GM23338 (cell line): ENCODE data around the gene SNRPD3. TPM values are rescaled to one million over a fixed set of nuclear protein-coding genes. Genes with fewer than 3 reads are reported as not detected.

Source experiments
- ATAC-seq: fragments of 200-7000 bp; cut with Tn5 transposase; 3 replicates; pipeline ENCODE4 v1.9.1; 2020
- DNase-seq: peaks from one replicate; pipeline ENCODE4 v3.0.0-alpha.2; 2015; ENCODE audit warnings: low spot score
- H2AFZ ChIP-seq: fragments of 200-600 bp; sonication (generic); 2 replicates; pipeline ENCODE4 v1.8.0; 2016; ENCODE audit warnings: antibody characterized with exemption, mild to moderate bottlenecking, moderate library complexity
- H3F3A ChIP-seq: fragments of 200-600 bp; sonication (generic); replicated peaks from 2 replicates; pipeline ENCODE4 v1.8.0; 2017; ENCODE audit warnings: antibody characterized with exemption, mixed run types, low read depth
- H3K27ac ChIP-seq: fragments of 200-600 bp; sonication (generic); 2 replicates; pipeline ENCODE4 v1.6.1; 2016; ENCODE audit warnings: low read depth
- H3K27me3 ChIP-seq: fragments of 200-600 bp; sonication (generic); 2 replicates; pipeline ENCODE4 v1.8.0; 2016; ENCODE audit warnings: mild to moderate bottlenecking, mixed run types, moderate library complexity; ENCODE audit not compliant: insufficient read depth
- H3K36me3 ChIP-seq: fragments of 200-600 bp; sonication (generic); 2 replicates; pipeline ENCODE4 v1.8.0; 2016; ENCODE audit warnings: mild to moderate bottlenecking; ENCODE audit not compliant: insufficient read depth
- H3K4me1 ChIP-seq: fragments of 200-600 bp; sonication (generic); 2 replicates; pipeline ENCODE4 v1.8.0; 2016; ENCODE audit warnings: mild to moderate bottlenecking, moderate library complexity; ENCODE audit not compliant: insufficient read depth
- H3K4me2 ChIP-seq: fragments of 200-600 bp; sonication (generic); 2 replicates; pipeline ENCODE4 v1.7.1; 2017; ENCODE audit warnings: mixed run types
- H3K4me3 ChIP-seq: fragments of 200-600 bp; sonication (generic); 2 replicates; pipeline ENCODE4 v1.6.1; 2016; ENCODE audit warnings: mixed run types
- H3K79me2 ChIP-seq: fragments of 200-600 bp; sonication (generic); replicated peaks from 2 replicates; pipeline ENCODE4 v1.8.0; 2017; ENCODE audit warnings: mild to moderate bottlenecking; ENCODE audit not compliant: insufficient read depth
- H3K9me2 ChIP-seq: fragments of 200-600 bp; sonication (generic); 2 replicates; pipeline ENCODE4 v1.8.0; 2017; ENCODE audit not compliant: insufficient read depth
- H4K20me1 ChIP-seq: fragments of 200-600 bp; sonication (generic); replicated peaks from 2 replicates; pipeline ENCODE4 v1.8.0; 2017; ENCODE audit warnings: mild to moderate bottlenecking; ENCODE audit not compliant: insufficient read depth
- H3K27ac Mint-ChIP-seq: 2 replicates; pipeline ENCODE4 v1.8.0; 2020; ENCODE audit warnings: inconsistent platforms, mild to moderate bottlenecking, moderate library complexity, mixed read lengths
- H3K27me3 Mint-ChIP-seq: 3 replicates; pipeline ENCODE4 v1.8.0; 2022; ENCODE audit warnings: low read depth, mild to moderate bottlenecking, moderate library complexity, mixed read lengths, inconsistent platforms; ENCODE audit not compliant: insufficient read depth, poor library complexity
- H3K36me3 Mint-ChIP-seq: 3 replicates; pipeline ENCODE4 v1.8.0; 2021; ENCODE audit warnings: low read depth, mild to moderate bottlenecking, inconsistent platforms, moderate library complexity, mixed read lengths
- H3K4me1 Mint-ChIP-seq: 3 replicates; pipeline ENCODE4 v1.8.0; 2020; ENCODE audit warnings: mild to moderate bottlenecking, inconsistent platforms, mixed read lengths
- H3K4me3 Mint-ChIP-seq: 3 replicates; pipeline ENCODE4 v1.8.0; 2021; ENCODE audit warnings: moderate library complexity, mild to moderate bottlenecking, inconsistent platforms, mixed read lengths
- H3K9me3 Mint-ChIP-seq: 3 replicates; pipeline ENCODE4 v1.8.0; 2020; ENCODE audit warnings: moderate library complexity, mild to moderate bottlenecking, inconsistent platforms, mixed read lengths
- CREB1 ChIP-seq: fragments of 250-450 bp; sonication (Bioruptor Pico); IDR thresholded peaks from 2 replicates; pipeline ENCODE4 v1.5.0; 2020; ENCODE audit warnings: low read depth, mild to moderate bottlenecking, moderate library complexity
- CTCF ChIP-seq, 2 experiments: fragments of 200-600 bp in 1 of 2; sonication (generic) in 1 of 2; conservative IDR thresholded peaks; 2 replicates each; pipeline versions ENCODE4 v1.5.1 to v1.6.1; 2016 to 2017; ENCODE audit warnings: antibody characterized with exemption in 2 of 2, low read depth in 2 of 2, mild to moderate bottlenecking in 2 of 2, moderate library complexity in 1 of 2
- EZH2 ChIP-seq: fragments of 200-600 bp; sonication (generic); IDR thresholded peaks from one replicate; pipeline ENCODE4 v1.8.0; 2017; ENCODE audit warnings: antibody characterized with exemption, mild to moderate bottlenecking, low read depth; ENCODE audit not compliant: unreplicated experiment
- EZH2phosphoT487 ChIP-seq: fragments of 200-600 bp; sonication (generic); IDR thresholded peaks from one replicate; pipeline ENCODE4 v1.8.1; 2018; ENCODE audit warnings: antibody characterized with exemption; ENCODE audit not compliant: unreplicated experiment
- JUNB ChIP-seq: IDR thresholded peaks from one replicate; pipeline ENCODE4 v1.6.1; 2016; ENCODE audit warnings: antibody characterized with exemption; ENCODE audit not compliant: unreplicated experiment
- NANOG ChIP-seq: IDR thresholded peaks from 2 replicates; pipeline ENCODE4 v1.6.1; 2016; ENCODE audit warnings: antibody characterized with exemption, borderline replicate concordance
- POLR2AphosphoS5 ChIP-seq: IDR thresholded peaks from 2 replicates; pipeline ENCODE4 v1.6.1; 2016; ENCODE audit warnings: antibody characterized with exemption, low read depth
- STAT1 ChIP-seq: IDR thresholded peaks from one replicate; pipeline ENCODE4 v1.6.1; 2016; ENCODE audit warnings: antibody characterized with exemption; ENCODE audit not compliant: unreplicated experiment
- ZNF114 ChIP-seq: fragments of 250-450 bp; sonication (Bioruptor Pico); IDR thresholded peaks from 2 replicates; pipeline ENCODE4 v1.5.0; 2020; ENCODE audit warnings: mild to moderate bottlenecking, moderate library complexity
- ZNF331 ChIP-seq: fragments of 250-450 bp; sonication (Bioruptor Pico); IDR thresholded peaks from 2 replicates; pipeline ENCODE4 v1.5.0; 2020; ENCODE audit warnings: low read depth, mild to moderate bottlenecking, moderate library complexity
- ZNF462 ChIP-seq: fragments of 250-450 bp; sonication (Bioruptor Pico); IDR thresholded peaks from 2 replicates; pipeline ENCODE4 v1.5.0; 2020; ENCODE audit warnings: mild to moderate bottlenecking, moderate library complexity
- polyA plus RNA-seq: library from polyadenylated mRNA; unstranded; fragments of >200 nt; fragmentation: Nextera tagmentation; extraction: Ambion mirVana; gene quantifications from 2 replicates; pipeline ENCODE4 v1.2.1, GENCODE V29; 2016
- total RNA-seq: library from RNA; depleted of rRNA; stranded (reverse); fragments of >200 nt; shearing (Covaris generic); gene quantifications from 2 replicates; pipeline ENCODE4 v1.2.3, GENCODE V29; 2014

The SNRPD3 gene
- total and polyA plus RNA-seq, 2 experiments from 2014 or later = 314 to 375 TPM

GRCh38 chr22:24592058-24592850, 36.5 kb downstream of the SNRPD3 start:
- no peaks in the 10 kb centered on the region for H3K79me2 ChIP-seq
- no peaks in the 10 kb centered on the region for H3K36me3 Mint-ChIP-seq
- H3K27me3 Mint-ChIP-seq = peaks cover 8% of the 10 kb centered on the region
- H3F3A ChIP-seq = no peaks in the 10 kb centered on the region
- H3K27me3 ChIP-seq = no peaks in the 10 kb centered on the region
- peaks cover 7% of the 10 kb centered on the region; the same call in 1 of the 2 replicates for H3K4me1 ChIP-seq
- no peaks in the 10 kb centered on the region for H3K9me3 Mint-ChIP-seq
- peaks cover 18% of the 10 kb centered on the region for H3K4me1 Mint-ChIP-seq
- ATAC-seq = peak; percentile 36
- H4K20me1 ChIP-seq = no peaks in the 10 kb centered on the region
- no peak overlapping the region for H3K27ac ChIP-seq
- TF ChIP-seq CTCF (conservative IDR thresholded peaks at IDR 0.05; ENCODE audit: low read depth in 2 of 2) = no peak
- 0 out of 2 replicates have a peak, but pooled peaks have one; percentile 20 for TF ChIP-seq POLR2AphosphoS5
- H3K4me3 ChIP-seq = peak overlapping the region; percentile 81
- H3K4me3 Mint-ChIP-seq = peak overlapping the region; percentile 95
- H2AFZ ChIP-seq = peak overlapping the region; percentile 93
- peak overlapping the region; percentile 89 for H3K4me2 ChIP-seq
- peak overlapping the region; percentile 95 for H3K27ac Mint-ChIP-seq
- DNase-seq = peak; percentile 74
- no peaks in the 10 kb centered on the region for H3K9me2 ChIP-seq
- no peaks in the 10 kb centered on the region for H3K36me3 ChIP-seq

GRCh38 chr22:24592851-24593558, 37.2 kb downstream of the SNRPD3 start, which contains the start of gene LRRC75B:
Gene LRRC75B (minus strand): TSS chr22:24593073. CDS start chr22:24593039, 34 bp downstream.
- H3K36me3 Mint-ChIP-seq = no peaks in the 10 kb centered on the region
- no peaks in the 10 kb centered on the region for H3K27me3 ChIP-seq

More at GRCh38 chr22:24592851-24593558, 37.2 kb downstream of the SNRPD3 start, which contains the start of gene LRRC75B:
- Histone ChIP-seq H4K20me1 (no peaks in the 10 kb centered on the region), H3K9me2 (no peaks in the 10 kb centered on the region), H3K4me3 (peak within 1 kb of the TSS; percentile 81), H3K4me2 (peak within 1 kb of the TSS; percentile 89), H3K27ac (peak within 1 kb of the TSS; percentile 86), H3K36me3 (no peaks in the 10 kb centered on the region), H3F3A (no peaks in the 10 kb centered on the region), H3K79me2 (no peaks in the 10 kb centered on the region), H2AFZ (peak within 1 kb of the TSS; percentile 93), H3K4me1 (peaks cover 7% of the 10 kb centered on the region; the same call in 1 of the 2 replicates)
- DNase-seq (peak; percentile 92), ATAC-seq (peak; percentile 89)
- Mint-ChIP-seq H3K4me1 (peaks cover 18% of the 10 kb centered on the region), H3K9me3 (no peaks in the 10 kb centered on the region), H3K4me3 (peak within 1 kb of the TSS; percentile 95), H3K27ac (peak within 1 kb of the TSS; percentile 95), H3K27me3 (peaks cover 10% of the 10 kb centered on the region)
- TF ChIP-seq EZH2 (no peak), JUNB (no peak), STAT1 (no peak), CREB1 (CRISPR knock-in tag) (peak; percentile 65), EZH2phosphoT487 (no peak), ZNF114 (CRISPR knock-in tag) (no peak), ZNF331 (CRISPR knock-in tag) (no peak), POLR2AphosphoS5 (peak; percentile 80), NANOG (no peak), ZNF462 (no peak)
